Activated CD8-positive, alpha-beta memory T cell treated with anti-CD3 and anti-CD28 coated beads for 4 hours (primary cell): ENCODE results near the gene ZNF488.

Source experiments
- DNase-seq, 2 donors: peaks; one replicate each; pipeline ENCODE4 v3.0.0-alpha.2; 2020; ENCODE audit warnings: low read depth in 2 of 2

ZNF488 gene

GRCh38 chr10:47366181-47366631, 17.9 kb downstream of the ZNF488 start:
- no peak for DNase-seq

GRCh38 chr10:47365431-47366180, 18.5 kb downstream of the ZNF488 start:
- DNase-seq = no peak

GRCh38 chr10:47364911-47365310, 19.2 kb downstream of the ZNF488 start:
- DNase-seq = no peak

- no peak for DNase-seq
These were observed 19.7 kb downstream of the ZNF488 start for GRCh38 chr10:47364366-47364765.

GRCh38 chr10:47363781-47364180, 20.3 kb downstream of the ZNF488 start:
- no peak for DNase-seq

GRCh38 chr10:47362199-47362598, 21.9 kb downstream of the ZNF488 start:
- no peak for DNase-seq

- no peak for DNase-seq
These were observed 22.8 kb downstream of the ZNF488 start for GRCh38 chr10:47361293-47361692.

GRCh38 chr10:47360419-47361040, 23.6 kb downstream of the ZNF488 start:
- no peak for DNase-seq

GRCh38 chr10:47359626-47360418, 24.3 kb downstream of the ZNF488 start:
- no peak for DNase-seq

GRCh38 chr10:47359101-47359500, 25.0 kb downstream of the ZNF488 start:
- DNase-seq = no peak

- no peak for DNase-seq
These were observed 25.6 kb downstream of the ZNF488 start for GRCh38 chr10:47358457-47358856.

GRCh38 chr10:47357911-47358310, 26.2 kb downstream of the ZNF488 start:
- DNase-seq = no peak

GRCh38 chr10:47357131-47357582, 26.9 kb downstream of the ZNF488 start:
- no peak for DNase-seq

GRCh38 chr10:47356708-47357107, 27.4 kb downstream of the ZNF488 start:
- no peak for DNase-seq

GRCh38 chr10:47354900-47355299, 29.2 kb downstream of the ZNF488 start:
- DNase-seq = no peak

- no peak for DNase-seq
These were observed 29.9 kb downstream of the ZNF488 start for GRCh38 chr10:47354165-47354564.

GRCh38 chr10:47353351-47353750, 30.7 kb downstream of the ZNF488 start:
- DNase-seq = no peak

- no peak for DNase-seq
These were observed 31.9 kb downstream of the ZNF488 start for GRCh38 chr10:47351899-47352815.

- DNase-seq = no peak
These were observed 33.1 kb downstream of the ZNF488 start for GRCh38 chr10:47350671-47351640.

- DNase-seq = no peak
These were observed 34.1 kb downstream of the ZNF488 start for GRCh38 chr10:47349941-47350371.
